ENCODE measurements around the gene SMCO2.

SMCO2 gene

GRCh38 chr12:27451036-27451825 lies 4.7 kb downstream of the SMCO2 start:
- no peak for DNase-seq (ENCODE audit: low read depth in 1 of 2, low spot score in 1 of 2)

GRCh38 chr12:27453421-27453820 lies 6.9 kb downstream of the SMCO2 start:
- DNase-seq (ENCODE audit: low read depth in 1 of 2, low spot score in 1 of 2) = no peak

GRCh38 chr12:27455589-27455988 lies 9.1 kb downstream of the SMCO2 start:
- no peak for DNase-seq (ENCODE audit: low read depth in 1 of 2, low spot score in 1 of 2)

GRCh38 chr12:27456618-27457017 lies 10.1 kb downstream of the SMCO2 start:
- DNase-seq (ENCODE audit: low read depth in 1 of 2, low spot score in 1 of 2) = no peak

- DNase-seq (ENCODE audit: low read depth in 1 of 2, low spot score in 1 of 2) = no peak
These were observed 14.0 kb downstream of the SMCO2 start for GRCh38 chr12:27460471-27460978.

- no peak for DNase-seq (ENCODE audit: low read depth in 1 of 2, low spot score in 1 of 2)
These were observed 15.7 kb downstream of the SMCO2 start for GRCh38 chr12:27462151-27462694.

- no peak for DNase-seq (ENCODE audit: low read depth in 1 of 2, low spot score in 1 of 2)
These were observed 16.3 kb downstream of the SMCO2 start for GRCh38 chr12:27462851-27463250.

- no peak for DNase-seq (ENCODE audit: low read depth in 1 of 2, low spot score in 1 of 2)
These were observed 17.1 kb downstream of the SMCO2 start for GRCh38 chr12:27463511-27464219.

- no peak for DNase-seq (ENCODE audit: low read depth in 1 of 2, low spot score in 1 of 2)
These were observed 17.7 kb downstream of the SMCO2 start for GRCh38 chr12:27464220-27464554.

GRCh38 chr12:27467641-27468040 lies 21.1 kb downstream of the SMCO2 start:
- no peak for DNase-seq (ENCODE audit: low read depth in 1 of 2, low spot score in 1 of 2)

- no peak for DNase-seq (ENCODE audit: low read depth in 1 of 2, low spot score in 1 of 2)
These were observed 21.7 kb downstream of the SMCO2 start for GRCh38 chr12:27468241-27468640.

- no peak for DNase-seq (ENCODE audit: low read depth in 1 of 2, low spot score in 1 of 2)
These were observed 22.7 kb downstream of the SMCO2 start for GRCh38 chr12:27469176-27469736.

GRCh38 chr12:27472604-27473003 lies 26.1 kb downstream of the SMCO2 start:
- no peak for DNase-seq (ENCODE audit: low read depth in 1 of 2, low spot score in 1 of 2)

GRCh38 chr12:27474344-27474743 lies 27.8 kb downstream of the SMCO2 start:
- DNase-seq (ENCODE audit: low read depth in 1 of 2, low spot score in 1 of 2) = no peak

- DNase-seq (ENCODE audit: low read depth in 1 of 2, low spot score in 1 of 2) = no peak
These were observed 30.5 kb downstream of the SMCO2 start for GRCh38 chr12:27477049-27477448.

GRCh38 chr12:27478949-27479348 lies 32.4 kb downstream of the SMCO2 start:
- DNase-seq (ENCODE audit: low read depth in 1 of 2, low spot score in 1 of 2) = no peak

- DNase-seq (ENCODE audit: low read depth in 1 of 2, low spot score in 1 of 2) = no peak
These were observed 33.5 kb downstream of the SMCO2 start for GRCh38 chr12:27480016-27480415.

GRCh38 chr12:27486961-27487360 lies 40.4 kb downstream of the SMCO2 start:
- no peak for DNase-seq (ENCODE audit: low read depth in 1 of 2, low spot score in 1 of 2)

- DNase-seq (ENCODE audit: low read depth in 1 of 2, low spot score in 1 of 2) = no peak
These were observed 41.9 kb downstream of the SMCO2 start for GRCh38 chr12:27488479-27488878.

GRCh38 chr12:27491226-27491625 lies 44.7 kb downstream of the SMCO2 start:
- DNase-seq (ENCODE audit: low read depth in 1 of 2, low spot score in 1 of 2) = no peak

GRCh38 chr12:27493260-27493940 lies 46.9 kb downstream of the SMCO2 start:
- DNase-seq (ENCODE audit: low read depth in 1 of 2, low spot score in 1 of 2) = no peak

Measured in activated CD4-positive, alpha-beta T cell treated with anti-CD3 and anti-CD28 coated beads, Interleukin-2, amount 50 U/mL, for 24 hours (primary cell).